ENCODE measurements around the gene PLCB4.

- TF ChIP-seq CTCF (IDR thresholded peaks at IDR 0.05) (no peak), POLR2A (IDR thresholded peaks at IDR 0.05) (no peak)
Measured at GRCh38 chr20:9177278-9177677, 108.4 kb downstream of the PLCB4 start.
